ENCODE measurements around the gene RPN1.
"Not testable (repeated sequence)": the region's sequence is repeated elsewhere in the genome, so short reads cannot be mapped to it uniquely, and the experiment has no call there.

- TF ChIP-seq, protein P1, sequence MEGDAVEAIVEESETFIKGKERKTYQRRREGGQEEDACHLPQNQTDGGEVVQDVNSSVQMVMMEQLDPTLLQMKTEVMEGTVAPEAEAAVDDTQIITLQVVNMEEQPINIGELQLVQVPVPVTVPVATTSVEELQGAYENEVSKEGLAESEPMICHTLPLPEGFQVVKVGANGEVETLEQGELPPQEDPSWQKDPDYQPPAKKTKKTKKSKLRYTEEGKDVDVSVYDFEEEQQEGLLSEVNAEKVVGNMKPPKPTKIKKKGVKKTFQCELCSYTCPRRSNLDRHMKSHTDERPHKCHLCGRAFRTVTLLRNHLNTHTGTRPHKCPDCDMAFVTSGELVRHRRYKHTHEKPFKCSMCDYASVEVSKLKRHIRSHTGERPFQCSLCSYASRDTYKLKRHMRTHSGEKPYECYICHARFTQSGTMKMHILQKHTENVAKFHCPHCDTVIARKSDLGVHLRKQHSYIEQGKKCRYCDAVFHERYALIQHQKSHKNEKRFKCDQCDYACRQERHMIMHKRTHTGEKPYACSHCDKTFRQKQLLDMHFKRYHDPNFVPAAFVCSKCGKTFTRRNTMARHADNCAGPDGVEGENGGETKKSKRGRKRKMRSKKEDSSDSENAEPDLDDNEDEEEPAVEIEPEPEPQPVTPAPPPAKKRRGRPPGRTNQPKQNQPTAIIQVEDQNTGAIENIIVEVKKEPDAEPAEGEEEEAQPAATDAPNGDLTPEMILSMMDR (IDR thresholded peaks at IDR 0.05; ENCODE audit: insufficient read depth, low read depth, low read length) = not testable (repeated sequence)
- not testable (repeated sequence) for TF ChIP-seq EZH2 (IDR thresholded peaks at IDR 0.05; ENCODE audit: insufficient read depth, low read length)
Observed at GRCh38 chr3:128653993-128654805, 3.6 kb upstream of the RPN1 start.

All from astrocyte (in vitro differentiated cells and primary cell).